Inflammatory macrophage treated with lipopolysaccharide for 1 hour (primary cell): ENCODE data around the gene PPP2R2C.

Source experiments
- DNase-seq, 2 donors: peaks; one replicate each; pipeline ENCODE4 v3.0.0-alpha.2; 2020 to 2022

The PPP2R2C gene

DNA sequence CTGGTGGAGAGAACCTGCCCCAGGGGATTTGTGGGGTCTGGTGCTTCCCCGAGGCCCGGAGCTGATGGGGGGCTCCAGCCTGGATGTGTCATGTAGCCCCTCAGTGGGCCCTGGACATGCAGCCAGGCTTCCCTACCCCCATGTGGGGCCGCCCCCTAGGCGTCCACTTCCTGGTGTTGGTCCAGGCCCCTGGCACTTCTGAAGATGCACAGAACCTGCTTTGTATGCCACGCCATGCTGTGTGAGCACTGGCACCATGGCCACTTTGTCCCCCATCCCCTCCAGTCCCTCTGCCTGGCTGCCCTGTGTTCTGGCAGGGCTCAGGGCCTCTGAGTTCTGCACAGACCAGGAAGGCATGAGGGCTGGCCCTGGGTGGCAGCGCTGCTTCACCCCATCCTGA, 173.6 kb downstream of the PPP2R2C start:
- DNase-seq = no peak

DNA sequence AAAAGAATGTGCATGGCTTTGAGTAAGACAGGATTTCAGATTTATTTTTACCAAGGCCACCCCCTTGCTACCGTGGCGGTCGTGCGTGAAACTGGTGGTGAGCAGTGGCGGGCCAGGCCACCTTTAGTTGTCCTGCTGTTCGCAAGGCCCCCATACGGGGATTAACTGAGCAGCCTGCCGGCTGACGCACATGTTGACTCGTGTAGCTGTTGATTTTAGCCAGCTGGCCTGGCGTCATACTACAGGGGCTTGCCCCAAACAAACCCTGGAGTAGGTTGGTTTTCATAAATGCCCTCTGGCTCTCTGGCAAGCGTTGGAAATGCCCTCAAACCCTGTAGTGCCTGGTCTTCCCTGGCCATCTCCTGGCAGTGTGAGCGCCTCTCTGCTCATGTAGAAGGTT, 174.4 kb downstream of the PPP2R2C start:
- no peak for DNase-seq

DNA sequence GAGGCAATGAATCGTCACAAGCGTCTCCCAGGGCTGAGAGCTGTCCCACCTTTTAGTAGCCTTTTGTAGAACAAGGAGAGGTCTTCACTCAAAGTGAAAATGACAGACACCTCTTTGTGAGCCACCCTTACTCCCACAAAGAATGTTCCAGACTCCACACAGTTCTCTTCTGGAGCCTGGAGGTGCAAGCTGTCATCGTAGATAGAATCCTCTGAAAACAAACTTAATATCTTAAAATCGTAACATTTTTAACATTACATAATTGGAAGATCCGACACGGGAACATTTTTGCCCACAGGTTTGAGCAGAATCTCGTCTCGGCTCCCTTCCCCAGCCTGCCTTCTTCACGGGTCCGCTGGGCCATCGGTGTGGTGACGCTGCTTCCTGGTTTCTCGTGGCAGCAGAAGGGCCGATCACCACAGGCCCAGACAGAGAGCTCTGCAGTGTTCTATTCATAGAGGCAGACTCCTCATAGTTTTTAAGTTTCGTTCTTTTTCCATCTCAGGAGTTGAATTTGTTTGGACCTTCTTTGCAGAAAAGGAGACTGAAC, 175.1 kb downstream of the PPP2R2C start:
- DNase-seq = no peak

DNA sequence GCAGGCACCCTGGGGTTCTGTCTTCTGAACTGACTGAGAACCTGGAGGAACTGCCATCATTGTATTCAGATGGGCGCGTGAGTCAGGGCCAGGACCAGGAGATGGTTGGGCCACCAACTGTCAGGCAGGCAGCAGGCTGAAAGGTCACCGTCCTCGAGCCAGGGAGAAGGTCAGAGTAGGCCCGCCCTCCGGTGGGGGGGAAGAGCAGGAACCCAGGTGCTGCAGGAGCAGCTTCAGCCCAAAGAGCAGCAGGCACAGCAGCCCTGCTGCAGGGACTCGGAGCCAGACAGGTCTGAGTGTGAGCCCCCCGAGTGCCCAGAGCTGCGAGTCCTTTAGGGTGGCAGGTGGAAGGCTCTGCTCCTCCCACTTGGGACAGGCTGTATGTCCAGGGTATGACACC, 176.4 kb downstream of the PPP2R2C start:
- DNase-seq = no peak

DNA sequence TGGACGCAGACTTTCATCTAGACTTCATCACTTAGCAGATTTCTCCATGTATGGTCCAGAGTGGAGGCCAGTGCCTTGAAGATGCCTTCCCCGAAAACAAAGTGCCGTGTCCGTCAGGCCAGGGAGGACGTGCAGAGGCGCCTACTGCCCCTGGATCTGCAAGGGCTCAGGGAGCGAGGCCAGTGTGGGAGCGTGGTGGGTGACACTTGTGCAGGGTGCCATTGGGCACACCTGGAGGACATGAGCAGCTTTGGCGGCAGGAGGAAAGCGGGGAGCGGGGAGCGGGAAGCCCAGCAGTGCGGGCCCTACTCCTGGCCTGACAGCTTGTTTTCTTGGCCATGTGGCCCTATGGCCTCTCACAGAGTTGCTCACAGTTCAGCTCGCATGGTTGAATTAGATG, 176.9 kb downstream of the PPP2R2C start:
- no peak for DNase-seq

DNA sequence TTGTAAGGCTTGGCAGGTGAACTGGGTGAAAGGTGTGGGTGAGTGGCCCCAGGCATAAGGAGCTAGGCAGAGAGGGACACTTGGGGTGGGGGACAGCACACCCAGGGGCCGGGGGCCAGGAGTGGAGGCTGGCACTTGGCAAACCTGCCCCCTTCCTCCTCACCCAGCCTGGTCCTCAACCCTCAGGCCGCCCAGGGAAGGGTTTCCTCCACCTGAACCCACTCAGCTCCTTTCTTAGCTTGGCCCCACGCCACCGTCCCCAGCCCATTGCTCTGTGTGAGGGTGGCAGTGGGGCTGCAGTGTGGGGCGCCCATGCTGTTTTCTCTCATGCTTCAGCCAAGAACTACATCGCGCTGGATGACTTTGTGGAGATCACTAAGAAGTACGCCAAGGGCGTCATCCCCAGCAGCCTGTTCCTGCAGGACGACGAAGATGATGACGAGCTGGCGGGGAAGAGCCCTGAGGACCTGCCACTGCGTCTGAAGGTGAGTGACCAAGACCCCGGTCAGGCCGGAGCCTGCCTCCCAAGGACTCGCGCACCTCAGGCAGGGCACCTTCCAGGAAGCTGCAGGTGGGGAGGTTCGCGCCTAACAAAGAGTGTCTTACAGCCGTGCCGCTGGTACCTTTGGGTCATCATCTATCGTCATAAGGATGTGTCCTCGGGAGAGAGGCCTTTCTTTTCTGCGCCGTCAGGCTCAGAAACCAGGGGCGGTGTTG, 177.6 kb downstream of the PPP2R2C start:
- no peak for DNase-seq

DNA sequence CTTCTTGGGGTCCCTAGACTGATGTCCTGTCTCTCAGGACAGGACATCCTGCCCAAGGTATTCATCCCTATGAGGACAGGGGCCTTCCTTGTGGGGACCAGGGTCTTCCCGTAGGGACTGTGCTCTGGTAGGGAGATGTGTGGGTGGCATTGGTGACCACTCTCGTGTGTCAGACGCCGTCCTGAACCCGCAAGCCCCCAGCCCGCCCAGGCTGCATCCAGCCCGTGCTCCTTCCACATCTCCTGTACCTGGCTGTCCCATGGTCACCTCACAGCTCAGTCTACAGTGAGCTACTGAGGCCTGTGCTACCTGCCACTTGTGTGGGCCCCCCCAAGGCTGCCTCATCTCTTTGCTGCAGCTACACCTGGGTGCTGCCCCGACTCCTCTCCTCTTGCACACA, 178.8 kb downstream of the PPP2R2C start:
- DNase-seq = no peak

DNA sequence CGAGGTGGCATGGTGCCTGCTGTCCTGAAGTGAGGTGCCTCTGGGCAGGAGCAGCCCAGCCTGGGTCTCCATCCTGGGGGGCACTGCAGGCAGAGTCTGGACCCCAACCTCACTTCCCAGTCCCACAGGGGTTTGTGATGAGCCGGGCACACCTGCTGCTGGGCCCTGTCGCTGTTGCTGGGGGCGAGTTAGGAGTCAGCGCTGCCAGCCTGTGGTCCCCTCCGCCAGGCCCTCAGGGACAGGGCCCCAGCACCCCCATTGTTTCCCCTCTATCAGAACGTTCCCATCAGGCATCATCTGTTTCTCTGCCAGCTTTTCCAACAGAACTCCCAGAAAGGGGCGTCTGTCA, 179.3 kb downstream of the PPP2R2C start:
- no peak for DNase-seq

DNA sequence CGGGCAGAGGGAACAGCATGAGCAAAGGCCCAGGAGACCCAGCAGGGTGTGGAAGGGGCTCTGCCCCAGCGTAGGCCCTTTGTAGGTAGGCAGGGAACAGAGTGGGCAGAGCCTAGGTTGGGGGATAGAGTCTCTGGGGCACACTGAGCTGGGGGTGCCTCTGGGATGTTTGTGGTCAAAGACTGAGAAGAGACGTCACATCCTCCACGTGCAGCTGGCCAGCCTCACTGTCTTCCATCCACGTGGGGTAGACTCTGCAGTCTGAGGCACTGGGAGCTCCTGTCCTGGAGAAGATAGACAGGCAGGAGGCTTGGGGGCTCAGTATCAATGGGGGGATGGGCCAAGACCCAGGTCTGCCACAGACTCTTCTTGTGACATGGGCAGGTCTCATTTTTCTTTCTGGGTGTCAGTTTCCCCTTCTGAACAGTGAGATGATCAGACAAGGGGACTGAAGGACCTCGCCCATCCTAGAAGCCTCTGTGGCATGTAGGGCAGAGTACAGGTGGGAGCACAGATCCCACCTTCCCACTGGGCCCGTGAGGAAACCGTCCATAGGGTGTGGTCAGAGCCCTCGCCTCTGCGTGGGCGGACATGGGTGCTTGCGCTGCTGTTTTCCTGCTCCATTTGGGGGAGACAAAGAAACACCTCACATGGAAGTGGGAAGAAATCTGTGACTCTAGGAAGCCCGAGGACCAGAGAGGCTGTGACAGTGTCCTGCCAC, 179.9 kb downstream of the PPP2R2C start:
- no peak for DNase-seq

DNA sequence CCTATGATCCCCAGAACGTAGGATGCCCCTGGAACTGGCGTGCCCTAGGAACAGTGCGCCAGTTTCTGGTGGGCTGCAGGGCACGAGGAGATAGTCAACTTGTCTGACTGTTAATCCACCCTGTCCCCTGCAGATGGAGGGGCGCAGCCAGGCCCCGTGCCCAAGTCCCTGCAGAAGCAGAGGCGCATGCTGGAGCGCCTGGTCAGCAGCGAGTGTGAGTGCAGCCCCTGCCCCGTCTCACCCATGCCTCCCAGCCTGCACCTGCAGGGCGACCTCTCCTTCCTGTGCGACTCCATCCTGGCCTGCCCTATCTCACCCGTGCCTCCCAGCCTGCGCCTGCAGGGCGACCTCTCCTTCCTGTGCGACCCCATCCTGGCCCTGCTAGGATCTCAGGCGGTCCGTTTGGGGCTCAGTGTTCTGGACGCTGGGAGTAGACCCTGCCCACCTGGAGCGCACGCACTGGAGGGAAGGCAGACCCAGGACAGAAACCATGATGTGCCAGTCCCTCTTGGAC, 180.6 kb downstream of the PPP2R2C start:
- no peak for DNase-seq

DNA sequence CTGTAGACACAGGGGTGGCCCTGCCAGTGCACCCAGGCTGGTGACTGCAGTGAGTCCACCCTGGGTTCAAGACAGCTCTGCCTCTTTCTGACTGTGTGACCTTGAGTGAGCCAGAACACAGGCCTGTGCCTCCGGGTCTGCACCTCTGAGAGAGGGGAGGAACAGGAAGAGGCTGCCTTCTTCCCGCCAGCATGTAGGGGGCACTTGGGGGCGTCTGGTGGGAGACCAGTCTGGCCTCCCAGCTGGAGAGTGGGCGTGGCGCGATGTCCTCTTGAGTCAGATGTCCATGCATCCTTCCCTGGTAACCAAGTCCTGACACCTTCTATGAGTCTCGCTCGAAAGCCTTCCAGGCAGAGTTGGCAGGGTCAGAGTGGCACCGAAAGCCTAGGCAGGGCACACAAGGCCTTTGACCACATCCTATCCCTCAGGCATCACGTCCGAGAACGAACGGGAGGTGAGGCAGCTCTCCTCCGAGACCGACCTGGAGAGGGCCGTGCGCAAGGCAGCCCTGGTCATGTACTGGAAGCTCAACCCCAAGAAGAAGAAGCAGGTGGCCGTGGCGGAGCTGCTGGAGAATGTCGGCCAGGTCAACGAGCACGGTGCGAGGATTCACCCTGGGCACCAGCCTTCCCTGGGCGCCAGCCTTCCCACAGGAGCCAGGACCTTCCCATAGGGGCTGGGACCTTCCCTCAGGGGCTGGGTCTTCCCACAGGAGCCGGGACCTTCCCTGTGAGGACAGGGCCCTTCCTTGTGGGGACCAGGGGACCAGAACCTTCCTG, 181.5 kb downstream of the PPP2R2C start:
- no peak for DNase-seq

DNA sequence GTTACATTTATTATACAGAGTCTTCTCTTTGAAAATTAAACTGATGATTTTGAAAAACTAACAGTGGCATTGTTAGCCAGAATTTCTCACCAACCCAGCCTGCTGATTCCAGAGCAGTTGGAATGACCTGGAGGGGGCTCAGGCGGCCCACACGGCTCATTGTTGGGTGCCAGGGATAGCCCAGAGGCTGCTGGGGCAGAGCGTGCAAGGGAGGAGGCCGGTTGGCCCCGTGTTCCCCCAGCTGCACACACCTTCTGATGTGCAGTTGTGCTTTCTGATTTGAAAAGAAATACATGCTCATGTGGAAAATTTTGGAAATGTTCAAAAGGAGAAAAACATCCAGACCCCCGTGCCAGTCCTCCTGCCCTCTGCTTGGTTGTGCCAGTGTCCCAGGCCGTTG, 182.2 kb downstream of the PPP2R2C start:
- DNase-seq = no peak

DNA sequence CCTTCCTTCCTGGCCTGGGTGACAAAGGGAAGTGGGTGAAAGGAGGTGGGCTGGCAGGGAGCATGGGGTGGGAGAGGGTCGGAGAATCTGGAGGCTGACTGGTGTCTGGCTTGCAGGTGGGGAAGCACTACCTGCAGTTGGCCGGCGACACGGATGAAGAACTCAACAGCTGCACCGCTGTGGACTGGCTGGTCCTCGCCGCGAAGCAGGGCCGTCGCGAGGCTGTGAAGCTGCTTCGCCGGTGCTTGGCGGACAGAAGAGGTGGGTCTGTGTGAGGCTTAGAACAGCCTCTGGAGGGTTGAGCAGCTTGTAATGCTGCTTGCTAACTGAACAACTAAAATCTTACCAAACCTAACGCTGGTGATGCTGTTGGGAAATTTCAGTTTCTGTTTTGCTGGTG, 183.5 kb downstream of the PPP2R2C start:
- DNase-seq = no peak

DNA sequence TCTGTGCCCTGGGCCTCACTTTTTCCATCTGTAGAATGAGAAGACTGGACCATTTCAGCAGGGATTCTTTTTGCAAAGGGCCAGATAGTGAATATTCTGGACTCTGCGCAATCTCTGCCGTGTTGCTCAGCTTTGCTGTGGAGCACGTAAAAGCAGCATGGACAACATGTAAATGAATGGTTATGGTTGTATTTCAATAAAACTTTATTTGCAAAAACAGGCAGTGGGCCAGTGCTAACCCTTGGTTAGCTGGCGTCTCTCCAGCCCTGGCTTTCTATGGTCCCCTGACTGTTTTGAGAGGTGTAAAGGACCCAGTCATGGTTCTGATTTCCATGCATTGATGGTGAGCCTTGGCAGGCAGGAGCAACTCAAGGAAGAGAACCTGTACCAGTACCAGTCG, 184.1 kb downstream of the PPP2R2C start:
- no peak for DNase-seq

DNA sequence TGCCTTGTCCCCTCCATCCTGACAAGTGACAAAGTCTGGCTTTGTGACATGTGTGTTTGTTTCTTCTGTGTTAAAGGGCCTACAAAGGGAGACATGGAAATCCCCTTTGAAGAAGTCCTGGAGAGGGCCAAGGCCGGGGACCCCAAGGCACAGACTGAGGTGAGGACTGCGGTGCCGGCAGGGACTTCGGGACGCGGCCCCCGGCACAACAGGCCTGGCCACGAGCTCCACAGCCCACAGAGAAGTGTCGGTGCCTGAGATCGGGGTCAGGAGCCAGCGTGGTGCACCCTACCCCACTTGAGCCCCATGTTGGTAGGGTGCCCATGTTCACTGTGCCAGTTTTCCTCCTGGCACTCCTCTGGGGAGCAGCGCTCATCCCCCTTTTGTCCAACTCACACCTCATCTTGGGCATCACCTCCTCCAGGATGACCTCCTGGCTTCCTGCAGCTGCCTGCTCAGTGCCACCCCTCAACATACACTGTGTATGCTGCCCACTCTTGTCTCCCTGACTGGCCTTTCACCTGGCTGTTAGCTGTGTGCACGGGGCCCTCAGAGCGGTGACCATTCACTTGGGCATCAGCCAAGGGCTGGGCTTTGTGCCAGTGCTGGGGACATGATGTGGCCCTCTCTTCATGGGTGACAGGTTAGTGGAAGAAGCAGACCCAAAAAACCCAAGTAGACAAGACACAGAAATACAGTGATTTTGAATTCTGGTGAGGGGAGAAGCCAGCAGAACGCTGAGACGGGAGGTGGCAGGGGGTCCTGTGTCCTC, 185.2 kb downstream of the PPP2R2C start:
- no peak for DNase-seq

DNA sequence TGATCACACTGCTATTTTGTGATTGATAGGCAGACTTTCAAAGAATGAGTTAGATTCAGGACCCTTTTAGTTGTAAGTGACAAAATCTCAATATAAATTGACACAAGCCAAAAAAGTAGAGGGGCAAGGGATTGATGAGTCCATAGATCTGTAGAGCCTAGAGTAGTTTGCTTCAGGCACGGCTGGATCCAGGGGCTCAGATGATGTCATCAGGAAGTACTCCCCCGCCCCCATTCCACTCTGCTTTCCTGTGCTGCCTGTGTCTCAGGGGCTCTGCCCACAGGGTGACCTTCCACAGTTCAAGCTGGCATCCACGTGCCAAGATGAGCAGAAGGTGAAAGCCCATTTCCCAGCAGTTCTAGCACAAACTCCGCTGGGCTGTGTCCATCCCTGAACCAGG, 189.1 kb downstream of the PPP2R2C start:
- DNase-seq = no peak

DNA sequence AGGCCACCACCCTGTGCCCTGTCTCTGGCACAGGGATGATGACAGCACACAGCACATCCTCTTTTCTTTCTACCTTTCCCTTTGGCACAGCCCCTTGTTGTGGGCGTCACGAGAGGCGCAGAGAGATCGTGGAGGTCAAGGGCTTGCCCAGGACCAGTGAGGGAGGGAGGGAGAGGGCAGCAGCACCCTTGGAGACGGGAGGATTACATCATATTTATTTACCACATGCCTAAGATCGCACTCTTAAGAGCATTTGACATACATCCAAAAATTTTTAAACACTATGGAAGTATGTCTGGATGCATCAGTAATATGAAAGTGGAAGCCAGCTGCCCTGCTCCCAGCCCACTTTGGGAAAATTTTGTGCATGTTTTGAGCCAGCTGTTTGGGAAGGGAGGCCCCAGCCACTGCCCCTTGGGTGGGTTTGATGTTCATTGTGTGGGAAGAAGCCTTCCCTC, 190.1 kb downstream of the PPP2R2C start:
- no peak for DNase-seq

DNA sequence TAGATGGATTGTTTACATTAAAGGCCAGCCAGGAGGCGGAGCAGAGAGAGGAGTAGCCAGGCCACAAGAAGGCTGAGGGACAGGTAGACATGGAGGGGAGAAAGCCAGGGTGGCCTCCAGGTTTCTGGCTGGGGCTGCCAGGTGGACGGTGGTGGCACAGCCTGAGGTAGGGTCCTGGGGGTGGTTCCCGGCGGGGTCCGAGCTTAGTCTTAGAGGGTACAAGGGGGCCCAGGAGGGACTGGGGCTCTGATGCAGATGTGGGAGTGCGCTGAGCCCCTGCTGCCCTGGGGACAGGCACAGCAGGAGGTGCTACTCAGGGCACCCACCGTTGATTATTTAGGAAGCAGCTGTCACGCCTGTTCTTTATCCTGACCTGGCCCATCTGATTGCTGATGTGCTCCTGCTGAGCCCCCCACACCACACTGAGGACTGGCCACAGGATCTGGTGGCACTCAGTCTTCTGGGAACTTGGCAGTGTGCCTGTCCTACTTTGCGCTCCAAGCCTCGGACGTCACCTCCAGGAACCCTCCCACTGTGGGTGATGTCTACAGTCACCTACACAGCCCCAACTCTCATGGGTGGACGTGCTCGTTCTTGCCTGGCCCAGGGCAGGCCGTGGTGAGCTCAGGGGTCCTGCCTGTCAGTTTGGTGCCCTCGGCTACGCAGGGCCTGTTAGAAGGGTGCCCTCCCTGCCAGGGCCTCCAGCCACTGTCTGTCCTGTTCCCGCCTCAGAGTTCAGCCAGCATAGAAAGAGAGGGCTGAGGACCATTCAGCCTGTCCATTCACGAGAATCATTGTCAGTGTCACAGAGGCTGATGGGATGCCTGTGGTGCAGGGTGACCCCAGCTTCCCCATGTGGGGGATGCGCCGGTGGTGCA, 190.7 kb downstream of the PPP2R2C start:
- DNase-seq = no peak

DNA sequence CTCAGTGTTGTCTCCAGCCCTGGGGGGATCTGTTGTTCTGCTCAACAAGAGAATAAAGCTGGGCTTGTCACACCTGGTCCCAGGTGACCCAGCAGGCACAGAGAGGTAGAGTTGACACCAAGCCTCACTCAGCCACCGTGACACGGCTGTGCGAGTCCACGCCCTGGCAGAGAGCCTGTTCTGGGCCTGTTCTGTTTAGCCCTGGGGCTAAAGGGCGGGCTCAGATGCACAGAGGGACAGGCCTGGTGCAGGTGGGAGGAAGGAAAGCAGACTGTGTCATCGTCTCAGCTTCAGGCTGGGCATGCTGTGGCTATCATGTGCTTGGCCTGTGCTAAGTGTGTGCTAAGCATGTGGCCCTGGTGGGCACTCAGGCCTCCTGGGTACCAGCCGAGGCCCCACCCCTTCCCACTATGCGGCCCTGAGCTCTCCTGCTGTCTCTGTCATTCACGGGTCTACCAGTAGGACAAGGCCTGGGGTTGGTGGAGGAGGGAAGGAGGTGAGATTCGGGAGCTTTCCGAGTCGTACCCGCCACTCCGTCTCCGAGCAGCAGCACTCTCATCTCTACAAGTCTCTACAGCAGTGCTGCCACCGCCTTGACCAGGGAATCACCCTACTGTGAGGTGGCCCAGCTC, 191.9 kb downstream of the PPP2R2C start:
- DNase-seq = no peak

DNA sequence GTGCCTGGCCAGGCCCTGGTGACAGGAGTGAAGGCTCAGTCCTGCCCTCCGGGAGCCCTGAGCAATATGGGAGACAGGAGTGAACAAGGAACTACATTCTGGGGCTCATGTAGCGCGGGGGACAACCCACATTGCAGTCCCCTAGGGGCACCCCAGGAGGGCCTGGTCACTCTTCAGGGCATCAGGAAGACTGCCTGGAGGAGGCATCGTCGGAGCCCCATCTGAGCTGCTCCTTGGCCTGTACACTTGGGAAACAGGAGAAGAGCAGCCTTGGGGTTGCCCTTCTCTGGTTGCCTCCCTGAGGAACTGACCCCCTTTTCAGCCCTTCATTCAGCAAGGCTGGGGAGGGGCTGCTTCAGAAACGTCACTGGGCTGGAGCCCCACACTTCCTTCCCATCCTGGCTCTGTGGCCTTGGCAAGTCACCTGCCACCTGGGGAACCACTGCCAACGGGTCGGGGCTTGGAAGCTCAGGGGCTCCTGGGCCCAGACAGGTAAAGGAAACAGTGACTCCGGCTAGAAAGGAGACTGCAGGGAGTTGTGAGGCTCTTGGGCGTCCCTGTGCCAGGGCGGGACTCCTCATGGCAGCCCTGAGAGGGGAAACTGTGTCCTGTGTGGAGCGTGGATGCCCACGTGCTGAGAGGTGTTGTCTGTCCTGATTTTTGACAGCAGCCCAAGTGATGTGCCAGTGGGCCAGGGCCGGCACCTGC, 192.7 kb downstream of the PPP2R2C start:
- no peak for DNase-seq
